DMS79 treated with DMSO at 0.1 percent for 48 hours (cell line): ENCODE measurements around the gene ECHS1.

Source experiments
- DNase-seq: peaks from one replicate; lab custom pipeline; 2025; lab: John Stamatoyannopoulos, UW

ECHS1 gene

DNA sequence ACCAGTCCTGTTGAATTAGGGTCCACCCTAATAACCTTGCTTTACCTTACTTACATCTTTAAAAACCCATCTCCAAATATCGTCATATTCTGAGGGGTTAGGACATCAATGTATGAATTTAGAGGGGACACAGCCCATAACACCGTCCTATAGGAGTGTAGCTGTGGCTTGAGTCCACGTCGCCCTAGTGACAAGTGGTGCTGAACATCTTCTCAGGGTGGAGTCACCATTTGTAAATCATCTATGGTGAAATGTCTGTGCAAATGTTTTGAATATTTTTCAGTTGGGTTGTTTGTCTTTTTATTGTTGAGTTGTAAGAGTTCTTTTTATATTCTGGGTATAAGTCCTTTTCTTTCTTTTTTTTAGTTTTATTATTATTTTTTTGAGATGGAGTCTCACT is 31.2 kb downstream of the ECHS1 start:
- DNase-seq = no peak

DNA sequence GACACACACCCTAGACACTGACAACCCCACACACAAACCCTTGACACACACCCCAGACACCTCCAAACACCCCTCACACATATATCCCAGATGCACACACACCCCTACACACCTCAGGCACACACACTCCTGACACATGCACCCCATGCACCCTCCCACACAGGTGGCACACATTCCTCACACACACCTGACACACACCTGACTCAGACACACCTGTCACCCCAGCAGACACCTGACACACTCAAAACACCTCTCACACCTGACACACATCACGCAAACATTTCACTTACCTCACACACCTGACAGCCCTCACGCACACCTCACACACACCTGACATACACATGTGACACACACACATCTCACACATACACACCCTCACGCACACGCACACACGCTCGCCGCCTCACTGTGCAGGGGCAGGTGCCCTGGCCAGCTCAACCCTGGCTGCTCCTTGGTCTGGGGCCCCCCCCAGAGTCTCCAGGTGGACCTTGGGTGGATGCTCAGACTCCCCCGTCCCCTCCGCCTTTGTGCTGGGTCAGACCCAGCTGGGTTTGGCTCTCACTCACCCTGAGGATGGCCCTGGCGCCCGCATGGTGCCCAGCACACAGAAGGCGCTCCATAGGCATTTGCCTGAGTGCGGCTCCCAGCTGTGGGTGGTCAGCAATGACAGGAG is 33.3 kb downstream of the ECHS1 start:
- DNase-seq = no peak

DNA sequence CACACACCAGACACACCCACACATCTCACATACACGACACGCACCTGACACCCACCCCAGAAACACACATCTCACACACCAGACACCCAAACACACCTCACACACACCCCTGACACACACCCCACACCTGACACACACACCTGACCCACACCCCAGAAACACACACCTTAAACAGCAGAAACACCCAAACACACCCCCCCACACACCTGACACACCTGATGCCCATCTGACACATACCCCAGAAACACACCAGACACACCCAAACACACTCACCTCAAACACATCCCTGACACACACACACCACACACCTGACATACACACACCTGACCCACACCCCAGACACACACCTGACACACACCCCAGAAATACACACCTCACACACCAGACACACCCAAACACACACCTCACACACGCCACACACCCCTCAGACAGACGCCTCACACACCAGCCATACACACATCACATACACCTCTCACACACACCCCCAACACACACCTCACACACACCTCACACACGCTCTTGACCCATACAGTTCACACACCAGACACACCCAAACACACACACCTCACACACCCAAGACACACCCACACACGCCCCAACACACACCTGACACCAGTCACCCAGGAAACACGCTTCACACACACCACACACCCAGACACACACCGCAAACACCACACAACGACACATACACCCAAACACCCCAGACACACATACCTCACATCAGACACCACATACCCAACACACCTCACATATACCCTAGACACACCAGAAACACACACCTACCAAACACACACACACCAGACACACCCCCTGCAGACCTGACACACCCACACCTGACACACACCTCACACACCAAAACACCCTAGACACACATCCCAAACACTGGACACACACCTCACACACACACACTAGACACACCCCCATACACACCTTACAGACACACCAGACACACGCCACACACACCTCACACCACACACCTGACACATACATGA is 34.8 kb downstream of the ECHS1 start:
- no peak for DNase-seq

DNA sequence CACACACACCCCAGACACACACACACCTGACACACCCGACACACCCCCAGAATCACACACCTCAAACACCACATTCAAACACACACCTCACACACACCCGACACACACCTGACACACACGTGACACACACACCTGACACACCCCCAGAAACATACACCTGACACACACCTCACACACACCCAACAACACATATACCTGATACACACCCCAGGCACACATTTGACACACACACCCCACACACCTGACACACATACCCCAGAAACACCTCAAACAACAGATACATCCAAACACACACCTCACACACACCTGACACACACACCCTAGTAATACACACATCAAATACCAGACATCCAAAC is 35.8 kb downstream of the ECHS1 start:
- DNase-seq = no peak

DNA sequence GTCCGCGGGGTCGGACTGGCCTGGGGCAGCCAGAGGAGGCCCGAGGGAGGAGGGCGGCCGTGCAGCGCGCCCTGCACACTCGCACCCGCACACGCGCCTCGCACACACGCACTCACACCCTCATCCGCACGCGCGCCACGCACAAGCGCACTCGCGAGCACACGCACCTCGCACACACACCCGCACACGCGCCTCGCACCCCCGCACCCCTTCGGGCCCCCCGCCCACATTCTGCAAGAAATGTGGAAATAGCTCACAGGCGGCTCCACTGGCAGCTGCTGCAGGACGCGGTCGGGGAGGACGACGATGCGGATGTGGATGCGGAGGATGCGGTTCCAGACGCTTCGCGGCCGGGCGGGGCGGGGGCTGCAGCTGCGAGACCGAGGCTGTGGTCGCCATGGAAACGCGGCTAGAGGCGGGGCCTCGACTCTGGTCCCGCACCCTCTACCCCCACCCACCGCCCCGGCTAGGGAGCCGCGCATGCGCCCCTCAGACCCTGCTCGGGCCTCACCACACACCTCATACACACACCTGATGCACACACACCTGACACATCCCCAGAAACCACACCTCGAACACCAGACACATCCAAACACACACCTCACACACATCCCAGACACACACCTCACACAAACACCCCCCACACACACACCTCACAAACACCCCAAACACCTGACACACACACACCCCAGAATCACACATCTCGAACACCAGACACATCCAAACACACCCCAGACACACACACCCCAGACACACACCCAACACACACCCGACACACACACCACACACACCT is 36.4 kb downstream of the ECHS1 start, which contains the start of gene CALY:
Gene CALY (minus strand): TSS at position 320 of the 793 bp plus-strand sequence. CDS start 7,907 bp downstream, outside the sequence.
- no peak for DNase-seq

DNA sequence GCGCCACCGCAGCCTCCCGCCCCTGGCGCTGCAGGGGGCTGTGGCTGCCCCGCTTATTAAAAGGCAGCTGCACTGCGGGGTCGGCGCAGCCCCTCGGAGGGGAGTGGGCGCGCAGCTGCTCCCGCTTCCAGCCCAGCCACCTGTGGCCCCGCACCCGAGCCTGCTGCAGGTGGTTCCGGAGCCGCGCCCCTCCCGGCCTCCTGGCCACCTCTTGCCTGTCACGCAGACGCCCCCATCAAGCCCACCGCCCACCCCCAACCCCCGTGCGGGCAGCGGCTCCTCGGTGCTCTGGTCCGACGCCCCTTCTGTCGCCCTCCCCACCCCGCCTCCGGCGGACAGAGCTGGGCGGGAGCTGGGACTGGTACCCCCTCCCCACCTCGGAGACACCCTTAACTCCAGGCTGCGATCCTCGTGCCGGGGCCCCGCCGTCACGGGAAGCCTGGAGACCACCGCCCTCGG is 37.0 kb downstream of the ECHS1 start:
- DNase-seq = no peak

DNA sequence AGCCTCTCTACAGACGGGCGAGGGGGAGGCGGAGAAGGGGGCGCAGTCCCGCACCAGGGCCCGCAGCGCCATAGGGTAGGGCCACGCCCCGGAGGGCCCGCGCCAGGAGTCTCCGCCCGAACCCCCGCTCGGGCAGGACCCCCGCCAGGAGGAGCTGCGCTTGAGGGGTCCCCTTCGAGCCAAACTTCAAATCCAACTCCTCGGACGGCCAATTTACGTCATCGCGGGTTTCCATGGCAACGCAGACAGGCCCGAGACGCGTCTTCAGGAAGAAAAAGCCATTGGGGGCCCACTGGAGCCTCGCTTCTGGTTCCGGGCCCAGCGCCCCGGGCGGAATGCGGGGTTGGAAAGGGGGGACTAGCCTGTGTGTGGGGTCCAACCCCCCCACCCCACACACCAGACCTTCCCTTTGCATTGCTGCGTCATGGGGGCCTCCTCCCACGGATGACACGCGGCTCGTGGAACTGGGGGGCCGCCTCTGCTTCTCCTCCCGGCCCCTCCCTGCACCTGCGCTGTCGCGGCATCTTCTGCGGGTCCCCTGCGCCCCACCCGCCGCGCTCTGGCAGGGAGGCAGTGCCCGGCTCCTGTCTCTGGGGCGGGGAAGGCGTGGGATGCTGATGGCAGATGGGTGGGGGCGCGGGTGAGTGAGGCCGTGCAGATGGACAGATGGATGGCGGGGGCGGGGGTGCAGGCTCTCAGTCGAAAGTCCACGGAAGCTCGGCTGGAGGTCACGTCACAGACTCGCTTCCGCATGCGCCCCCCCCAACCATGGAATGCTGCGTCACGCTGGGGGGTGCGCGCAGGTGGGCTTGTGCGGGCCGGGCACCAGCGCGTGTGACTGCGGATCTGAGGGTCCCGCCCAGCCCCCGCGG is 37.7 kb downstream of the ECHS1 start:
- DNase-seq = no peak

DNA sequence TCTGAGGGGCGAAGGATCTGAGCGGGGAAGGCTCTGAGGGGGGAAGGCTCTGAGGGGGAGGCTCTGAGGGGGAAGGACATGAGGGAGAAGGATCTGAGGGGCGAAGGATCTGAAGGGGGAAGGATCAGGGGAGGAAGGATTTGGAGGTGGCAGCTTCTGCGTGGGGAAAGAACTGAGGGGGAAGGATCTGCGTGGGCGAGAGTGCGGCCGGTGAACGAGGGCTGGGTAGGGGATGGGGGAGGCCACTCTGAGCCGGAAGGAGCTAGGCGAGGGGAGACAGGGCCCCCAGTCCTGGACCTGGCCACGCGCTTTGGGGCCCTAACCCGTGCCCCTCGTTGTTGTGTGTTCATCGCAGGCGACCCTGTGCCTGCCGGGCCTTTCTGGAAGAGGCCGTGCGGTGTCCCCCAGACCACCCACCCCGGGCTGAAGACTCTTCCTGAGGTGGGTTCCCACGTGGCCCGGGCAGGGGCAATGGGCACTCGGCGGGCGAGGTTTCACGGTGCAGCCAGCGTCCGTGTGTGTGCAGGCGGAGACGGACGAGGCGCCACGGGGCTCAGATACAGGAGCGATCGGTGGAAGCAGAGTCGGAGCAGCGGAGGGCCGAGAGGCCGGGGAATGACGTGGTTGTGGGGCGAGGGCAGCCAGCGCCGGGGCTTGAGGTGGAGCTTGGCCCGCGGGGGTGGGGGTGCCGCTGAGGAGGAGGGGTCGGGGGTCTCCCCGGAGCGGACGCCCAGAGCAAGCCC is 38.5 kb downstream of the ECHS1 start:
- no peak for DNase-seq

DNA sequence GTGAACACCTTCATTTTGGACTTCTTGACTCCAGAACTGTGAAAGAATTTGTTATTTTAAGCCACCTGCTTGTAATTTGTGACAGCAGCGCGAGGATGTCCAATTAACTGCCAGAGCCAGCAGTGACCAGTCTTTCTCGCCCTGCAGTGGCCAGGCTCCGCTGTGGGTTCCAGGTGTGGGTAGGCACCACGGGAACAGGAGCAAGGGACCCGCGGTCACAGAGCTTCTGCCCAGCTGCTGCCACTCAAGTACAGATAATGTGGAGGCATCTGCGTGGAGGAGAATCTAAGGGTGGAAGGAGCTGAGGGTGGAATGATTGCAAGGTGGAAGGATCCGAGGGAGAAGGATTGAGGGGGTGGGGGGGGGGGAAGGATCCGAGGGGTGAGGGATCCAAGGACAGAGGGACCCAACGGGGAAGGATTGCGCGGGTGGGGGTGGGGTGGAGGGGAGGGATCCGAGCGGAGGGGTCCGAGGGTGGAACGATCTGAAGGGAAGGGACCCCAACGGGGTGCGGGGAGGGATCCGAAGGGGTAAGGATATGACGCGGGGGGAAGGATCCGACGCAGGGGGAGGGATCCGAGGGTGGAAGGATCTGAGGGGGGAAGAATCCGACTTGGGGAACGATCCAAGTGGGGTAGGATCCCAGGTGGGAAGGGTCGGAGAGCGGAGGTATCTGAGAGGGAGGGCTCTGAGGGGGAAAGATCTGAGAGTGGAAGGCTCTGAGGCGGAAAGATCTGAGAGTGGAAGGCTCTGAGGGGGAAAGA is 40.0 kb downstream of the ECHS1 start:
- no peak for DNase-seq

DNA sequence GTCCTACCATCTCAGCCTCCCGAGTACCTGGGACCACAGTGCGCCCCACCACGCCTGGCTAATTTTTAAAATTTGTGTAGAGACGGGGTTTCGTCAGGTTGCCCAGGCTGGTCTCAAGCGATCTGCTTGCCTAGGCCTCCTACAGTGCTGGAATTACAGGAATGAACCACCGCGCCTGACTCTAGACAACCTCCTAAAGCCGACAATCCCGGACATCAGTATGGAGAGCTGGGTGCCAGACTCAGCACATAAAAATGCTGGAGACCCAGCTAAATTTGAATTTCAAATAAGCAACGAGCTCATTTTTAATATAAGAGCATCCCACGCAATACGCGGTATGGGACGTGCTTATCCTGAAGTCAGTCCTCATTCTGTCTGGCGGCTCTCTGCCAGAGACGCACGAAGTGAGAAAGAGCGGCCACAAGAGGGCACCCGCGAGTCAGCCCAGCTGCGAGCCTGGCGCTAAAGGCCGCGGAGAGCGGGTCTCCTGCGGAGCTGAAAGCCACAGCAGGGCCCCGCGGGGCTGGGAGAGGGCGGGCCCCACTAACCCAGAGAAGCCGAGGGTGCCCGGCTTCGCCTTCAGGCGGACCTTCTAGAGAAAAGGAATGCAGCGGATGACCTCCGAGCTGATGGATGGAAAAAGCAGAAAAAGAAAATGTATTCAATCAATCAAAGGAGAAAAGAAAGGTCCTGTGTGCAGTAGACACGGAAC is 43.5 kb downstream of the ECHS1 start:
- peak; percentile 35 for DNase-seq

DNA sequence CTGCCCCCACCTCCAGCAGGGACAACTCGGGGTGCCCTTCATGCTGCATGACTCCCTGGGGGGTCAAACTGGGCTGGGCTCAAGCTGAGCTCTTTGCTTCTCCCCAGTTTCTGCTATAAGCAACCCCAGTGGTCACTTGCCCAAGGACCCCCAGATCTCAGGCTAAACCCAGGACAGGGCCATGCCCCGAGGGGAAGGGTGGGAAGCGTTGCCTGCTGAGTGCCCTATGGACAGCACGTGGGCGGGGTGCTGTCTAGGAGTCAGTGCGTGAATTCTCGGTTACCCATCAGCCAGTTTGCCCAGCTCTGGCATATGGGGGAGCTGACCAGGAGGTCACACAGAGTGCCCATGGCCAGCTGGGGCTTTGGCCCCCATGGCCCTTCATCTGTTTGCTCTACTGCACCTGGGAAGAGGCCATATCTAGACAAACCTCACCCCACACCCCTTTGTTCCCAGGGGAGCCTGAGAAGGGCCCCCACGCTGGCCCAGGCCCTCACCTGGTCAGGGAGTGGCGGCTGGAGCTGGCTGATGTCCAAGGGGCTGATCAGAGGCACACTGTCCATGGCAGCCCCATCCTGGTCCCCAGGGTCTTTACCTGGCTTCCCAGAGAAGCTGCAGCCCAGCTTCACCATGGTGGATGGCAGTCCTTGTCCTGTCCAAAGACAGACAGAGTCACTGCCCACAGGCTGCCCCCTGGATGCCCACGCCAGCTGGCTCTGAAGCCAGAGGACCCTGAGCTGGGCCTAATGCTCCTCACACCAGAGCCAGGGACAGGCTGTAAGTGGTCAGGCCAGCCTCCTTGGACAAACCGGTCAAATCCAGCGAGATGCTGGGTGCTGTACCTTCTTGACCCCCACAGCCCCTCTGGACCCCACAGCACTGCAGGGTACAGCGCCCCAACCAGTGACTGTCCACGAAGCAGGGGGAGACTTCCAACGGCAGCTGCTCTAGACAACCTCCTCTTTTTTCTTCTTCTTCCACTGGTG is 44.5 kb downstream of the ECHS1 start:
- no peak for DNase-seq

DNA sequence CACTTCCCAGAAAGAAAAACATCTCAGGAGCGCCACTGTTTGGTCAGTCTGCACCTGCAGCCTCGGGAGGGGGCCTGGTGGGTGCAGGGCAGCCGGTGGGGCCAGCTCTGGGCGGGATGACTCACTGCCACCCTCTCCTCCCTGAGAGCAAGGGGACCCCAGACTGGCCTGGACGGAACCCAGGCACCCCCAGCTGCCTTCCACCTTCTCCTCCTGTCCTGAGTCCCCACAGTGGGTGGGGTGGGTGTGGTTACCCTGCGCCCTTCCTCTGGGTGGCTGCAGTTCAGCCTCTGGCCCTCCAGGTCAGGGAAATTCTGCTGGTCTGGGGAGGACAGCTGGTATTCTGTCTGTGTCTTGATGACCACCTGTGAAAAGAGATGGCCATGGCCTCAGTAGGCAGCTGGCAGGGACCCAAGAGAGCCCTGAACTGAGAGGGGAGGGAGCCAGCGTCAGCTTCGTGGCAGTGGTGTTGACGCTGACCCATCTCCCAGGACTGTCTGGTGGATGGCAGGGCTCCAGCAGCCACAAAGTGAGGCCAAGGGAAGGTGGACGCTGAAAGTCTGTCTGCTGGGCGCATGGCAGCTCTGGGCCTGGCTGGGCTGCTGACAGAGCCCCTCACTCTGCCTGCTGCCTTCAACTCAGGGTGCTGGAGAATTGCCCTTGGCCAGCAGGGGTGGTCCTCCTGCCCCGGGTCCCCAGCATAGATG is 45.4 kb downstream of the ECHS1 start:
- no peak for DNase-seq

DNA sequence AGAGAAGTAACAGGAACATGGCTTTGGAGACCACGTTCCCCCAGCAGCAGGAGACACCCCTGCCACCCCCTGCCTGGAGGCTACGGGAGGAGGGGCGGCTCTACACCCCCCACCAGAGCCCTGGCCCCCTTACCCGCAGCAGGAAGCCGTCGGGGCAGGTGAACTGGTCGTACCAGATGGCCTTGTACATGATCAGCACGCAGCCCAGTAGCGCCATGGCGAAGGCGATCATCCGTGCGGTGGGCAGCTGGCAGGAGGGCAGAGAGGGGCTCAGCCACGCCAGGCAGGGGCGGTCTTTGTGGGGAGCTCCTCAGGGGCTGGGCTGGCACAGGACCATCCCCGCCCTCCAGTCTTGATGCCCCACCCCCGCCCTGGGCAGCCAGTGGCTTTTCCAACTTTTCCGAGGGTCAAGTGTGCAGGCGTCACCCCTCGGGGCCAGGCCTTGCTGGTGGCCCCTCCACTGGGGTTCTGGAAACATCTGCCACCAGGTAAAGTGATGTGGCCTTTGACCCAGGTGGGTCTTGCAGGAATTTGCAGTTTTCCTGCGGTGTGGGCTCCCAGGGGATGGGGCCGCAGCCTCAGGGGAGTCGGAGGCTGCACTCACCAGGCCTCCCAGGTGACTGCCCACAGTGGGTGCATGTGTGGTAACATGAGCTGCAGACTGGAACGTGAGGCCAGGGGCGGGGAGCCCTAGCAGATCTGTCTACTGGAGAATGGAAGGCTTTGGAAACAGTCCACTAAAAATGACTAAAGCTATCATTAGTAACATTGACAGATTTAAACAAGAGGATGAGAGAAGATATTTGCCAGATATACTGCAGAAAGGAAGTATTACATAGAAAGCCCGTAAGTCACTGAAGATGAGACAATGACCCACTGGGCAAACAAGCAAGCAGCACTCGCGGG is 46.2 kb downstream of the ECHS1 start:
- DNase-seq = no peak

DNA sequence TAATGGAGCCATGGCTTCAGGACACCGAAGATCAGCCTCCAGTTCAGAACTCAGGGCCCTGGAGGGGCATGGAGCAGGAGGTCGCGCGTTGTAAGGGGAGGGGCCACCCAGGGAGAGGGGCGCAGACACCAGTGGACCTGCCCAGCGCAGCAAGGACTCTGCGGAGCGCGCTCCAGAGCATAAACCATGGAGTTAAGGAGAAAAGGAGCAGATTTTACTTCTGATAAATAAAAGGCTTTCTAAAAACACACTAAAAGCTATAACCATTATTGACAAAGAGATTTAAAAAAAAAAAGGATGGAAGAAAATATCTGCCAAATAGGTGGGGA is 47.0 kb downstream of the ECHS1 start:
- DNase-seq = no peak

DNA sequence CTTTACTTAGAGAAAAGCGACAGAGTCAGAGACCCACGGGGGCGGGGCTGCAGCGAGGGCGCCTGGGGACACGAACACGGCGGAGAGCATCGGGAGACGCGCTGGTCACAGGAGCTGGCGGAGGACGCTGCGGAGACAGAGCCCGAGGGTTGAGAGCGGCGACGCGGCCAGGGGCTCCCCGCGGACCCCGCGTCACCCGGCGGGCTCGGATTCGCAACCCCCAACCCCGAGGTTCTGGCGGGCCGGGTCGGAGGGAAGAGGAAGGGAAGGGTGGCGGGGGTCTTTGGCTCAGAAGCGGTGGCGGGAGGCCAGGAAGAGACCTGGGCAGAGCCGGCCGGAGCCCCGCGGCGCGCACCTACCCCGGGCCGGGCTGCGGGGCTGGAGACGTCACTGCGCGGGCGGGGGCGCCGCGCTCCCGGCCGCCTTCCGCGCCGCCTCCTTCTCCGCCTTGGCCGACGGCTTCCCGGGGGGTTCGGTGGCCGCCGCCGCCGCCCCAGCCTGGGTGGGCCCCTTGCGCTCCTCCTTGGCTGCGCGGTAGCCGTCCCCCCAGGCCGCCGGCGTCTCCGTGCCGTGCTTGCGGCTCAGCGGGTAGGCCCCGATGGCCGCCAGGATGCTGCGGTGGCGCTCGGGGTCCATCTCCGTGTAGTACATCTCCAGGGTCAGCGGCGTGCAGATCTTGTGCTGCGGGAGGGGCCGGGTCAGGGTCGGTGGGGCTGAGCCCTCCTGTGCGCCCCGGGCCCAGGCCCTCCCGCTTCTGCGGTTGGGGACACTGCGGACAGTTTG is 47.5 kb downstream of the ECHS1 start:
- no peak for DNase-seq

DNA sequence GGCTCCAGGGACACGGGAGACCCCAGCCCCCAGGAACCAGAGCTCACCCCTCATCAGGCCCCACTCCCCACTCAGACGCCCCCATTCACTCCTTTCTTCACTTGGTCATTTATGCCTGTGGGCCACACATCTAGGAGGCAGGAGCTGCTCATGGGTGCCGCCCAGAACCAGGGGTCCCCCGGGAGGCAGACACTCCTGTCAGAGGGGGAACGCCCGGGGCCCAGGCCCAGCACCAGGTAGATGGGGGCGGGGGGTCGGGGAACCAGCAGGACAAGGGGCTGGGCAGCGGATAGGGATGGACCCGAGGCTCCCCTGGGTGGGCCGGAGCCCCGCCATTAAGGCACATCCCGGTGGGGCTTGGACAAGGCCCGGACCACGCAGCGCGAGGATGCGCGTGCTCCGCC is 48.3 kb downstream of the ECHS1 start:
- DNase-seq = no peak
